Measurements from ENCODE around the gene SLITRK1.

The SLITRK1 gene

GRCh38 chr13:83881917-83882605 lies at the start of gene SLITRK1:
SLITRK1 (minus strand) TSS chr13:83882474; CDS start chr13:83881507, 967 bp downstream.
- no peaks in the 10 kb centered on the region for H3K36me3 ChIP-seq (replicated peaks; ENCODE audit: low read depth, low read length)
- H3K79me2 ChIP-seq (ENCODE audit: low read length): no peaks in the 10 kb centered on the region
- no peak for TF ChIP-seq EZH2phosphoT487 (IDR thresholded peaks at IDR 0.05; ENCODE audit: low read depth)
- TF ChIP-seq CTCF (IDR thresholded peaks at IDR 0.05; ENCODE audit: low read depth, low read length): no peak
- H3K4me2 ChIP-seq (ENCODE audit: low read length): no peak within 1 kb of the TSS
- no peak within 1 kb of the TSS for H2AFZ ChIP-seq (ENCODE audit: low read depth, low read length)
- H3K4me1 ChIP-seq (ENCODE audit: low read length): no peaks in the 10 kb centered on the region
- no peak within 1 kb of the TSS for H3K4me3 ChIP-seq (ENCODE audit: low read length)
- no peaks in the 10 kb centered on the region for H4K20me1 ChIP-seq (ENCODE audit: insufficient read depth, low read length)
- H3K27me3 ChIP-seq (ENCODE audit: low read depth, low read length): no peaks in the 10 kb centered on the region
- H3K27ac ChIP-seq (ENCODE audit: low read length): no peak within 1 kb of the TSS
- no peak within 1 kb of the TSS for H3K9ac ChIP-seq (ENCODE audit: low read length)
- no peaks in the 10 kb centered on the region for H3K9me3 ChIP-seq (ENCODE audit: insufficient read depth, low read length)

GRCh38 chr13:83929157-83929556 lies 46.9 kb upstream of the SLITRK1 start:
- H3K4me2 ChIP-seq (ENCODE audit: low read length): no peak overlapping the region
- H3K27ac ChIP-seq (ENCODE audit: low read length): no peak overlapping the region
- H3K9me3 ChIP-seq (ENCODE audit: insufficient read depth, low read length): peaks cover 3% of the 10 kb centered on the region; the same call in 1 of the 2 replicates
- H3K36me3 ChIP-seq (replicated peaks; ENCODE audit: low read depth, low read length): no peaks in the 10 kb centered on the region
- no peaks in the 10 kb centered on the region for H3K4me1 ChIP-seq (ENCODE audit: low read length)
- H3K9ac ChIP-seq (ENCODE audit: low read length): no peak overlapping the region
- TF ChIP-seq CTCF (IDR thresholded peaks at IDR 0.05; ENCODE audit: low read depth, low read length) (no peak), EZH2phosphoT487 (IDR thresholded peaks at IDR 0.05; ENCODE audit: low read depth) (no peak)
- H2AFZ ChIP-seq (ENCODE audit: low read depth, low read length): no peak overlapping the region
- H3K4me3 ChIP-seq (ENCODE audit: low read length): no peak overlapping the region
- H3K79me2 ChIP-seq (ENCODE audit: low read length): no peaks in the 10 kb centered on the region
- H4K20me1 ChIP-seq (ENCODE audit: insufficient read depth, low read length): no peaks in the 10 kb centered on the region
- no peaks in the 10 kb centered on the region for H3K27me3 ChIP-seq (ENCODE audit: low read depth, low read length)

- Histone ChIP-seq H3K27me3 (ENCODE audit: low read depth, low read length) (no peaks in the 10 kb centered on the region), H4K20me1 (ENCODE audit: insufficient read depth, low read length) (no peaks in the 10 kb centered on the region), H3K27ac (ENCODE audit: low read length) (no peak overlapping the region), H3K4me1 (ENCODE audit: low read length) (no peaks in the 10 kb centered on the region), H3K4me2 (ENCODE audit: low read length) (no peak overlapping the region), H3K9ac (ENCODE audit: low read length) (no peak overlapping the region), H3K36me3 (replicated peaks; ENCODE audit: low read depth, low read length) (no peaks in the 10 kb centered on the region), H3K79me2 (ENCODE audit: low read length) (no peaks in the 10 kb centered on the region), H3K9me3 (ENCODE audit: insufficient read depth, low read length) (no peaks in the 10 kb centered on the region), H3K4me3 (ENCODE audit: low read length) (no peak overlapping the region), H2AFZ (ENCODE audit: low read depth, low read length) (no peak overlapping the region)
- no peak for TF ChIP-seq EZH2phosphoT487 (IDR thresholded peaks at IDR 0.05; ENCODE audit: low read depth)
Observed at GRCh38 chr13:83919775-83920174, 37.5 kb upstream of the SLITRK1 start.

- Histone ChIP-seq H3K36me3 (replicated peaks; ENCODE audit: low read depth, low read length) (no peaks in the 10 kb centered on the region), H3K9me3 (ENCODE audit: insufficient read depth, low read length) (no peaks in the 10 kb centered on the region), H3K4me3 (ENCODE audit: low read length) (no peak overlapping the region), H3K9ac (ENCODE audit: low read length) (no peak overlapping the region), H3K27me3 (ENCODE audit: low read depth, low read length) (no peaks in the 10 kb centered on the region), H4K20me1 (ENCODE audit: insufficient read depth, low read length) (no peaks in the 10 kb centered on the region), H3K79me2 (ENCODE audit: low read length) (no peaks in the 10 kb centered on the region), H3K4me1 (ENCODE audit: low read length) (no peaks in the 10 kb centered on the region), H2AFZ (ENCODE audit: low read depth, low read length) (no peak overlapping the region; the same call in 1 of the 2 replicates), H3K27ac (ENCODE audit: low read length) (no peak overlapping the region), H3K4me2 (ENCODE audit: low read length) (no peak overlapping the region)
- TF ChIP-seq CTCF (IDR thresholded peaks at IDR 0.05; ENCODE audit: low read depth, low read length) (no peak), EZH2phosphoT487 (IDR thresholded peaks at IDR 0.05; ENCODE audit: low read depth) (no peak)
Observed at GRCh38 chr13:83914368-83914767, 32.1 kb upstream of the SLITRK1 start.

All from OCI-LY3 (cell line).